Fibroblast of lung (primary cell): ENCODE data around the gene CES2. TPM values are rescaled to one million over a fixed set of nuclear protein-coding genes. Genes with fewer than 3 reads are reported as not detected.

ENCODE experiments used
- DNase-seq, 2 donors: peaks; one replicate each; pipeline versions ENCODE4 v3.0.0 to v3.0.0-alpha.2; 2010; ENCODE audit warnings: low read depth in 2 of 2
- H2AFZ ChIP-seq: 2 replicates; pipeline ENCODE4 v1.5.1; 2012; ENCODE audit warnings: low read length, control low read depth, inconsistent platforms
- H3K27ac ChIP-seq: 2 replicates; pipeline ENCODE4 v1.5.1; 2011; ENCODE audit warnings: low read length, control low read depth; ENCODE audit not compliant: insufficient read depth
- H3K27me3 ChIP-seq: 2 replicates; pipeline ENCODE4 v1.5.1; 2011; ENCODE audit warnings: mild to moderate bottlenecking, low read length; ENCODE audit not compliant: control insufficient read depth, insufficient read depth
- H3K36me3 ChIP-seq: 2 replicates; pipeline ENCODE4 v1.5.1; 2011; ENCODE audit warnings: low read length; ENCODE audit not compliant: control insufficient read depth, insufficient read depth
- H3K4me1 ChIP-seq: 2 replicates; pipeline ENCODE4 v1.5.1; 2011; ENCODE audit warnings: low read length; ENCODE audit not compliant: control insufficient read depth, insufficient read depth; ENCODE audit errors: extremely low read depth
- H3K4me2 ChIP-seq: 2 replicates; pipeline ENCODE4 v1.5.1; 2011; ENCODE audit warnings: low read length, control low read depth; ENCODE audit not compliant: insufficient read depth; ENCODE audit errors: extremely low read depth
- H3K4me3 ChIP-seq, 4 experiments: fragments of 200-600 bp in 1 of 4; sonication (generic) in 1 of 4; replicated peaks in 1 of 4; 2 replicates each; pipeline ENCODE4 v1.5.1; 2011 to 2016; ENCODE audit warnings: low read length in 4 of 4, low read depth in 3 of 4, mild to moderate bottlenecking in 3 of 4, control low read depth in 2 of 4, inconsistent platforms in 1 of 4, mixed read lengths in 1 of 4; ENCODE audit not compliant: insufficient read depth in 1 of 4; ENCODE audit errors: control extremely low read depth in 1 of 4
- H3K79me2 ChIP-seq: 2 replicates; pipeline ENCODE4 v1.5.1; 2012; ENCODE audit warnings: mild to moderate bottlenecking, low read length, inconsistent platforms; ENCODE audit not compliant: control insufficient read depth, insufficient read depth
- H3K9ac ChIP-seq: 2 replicates; pipeline ENCODE4 v1.5.1; 2011; ENCODE audit warnings: mild to moderate bottlenecking, low read length, control low read depth; ENCODE audit not compliant: insufficient read depth
- H3K9me3 ChIP-seq: 2 replicates; pipeline ENCODE4 v1.5.1; 2012; ENCODE audit warnings: low read depth, low read length; ENCODE audit not compliant: control insufficient read depth, insufficient read depth
- H4K20me1 ChIP-seq: 2 replicates; pipeline ENCODE4 v1.5.1; 2011; ENCODE audit warnings: low read length; ENCODE audit not compliant: control insufficient read depth, insufficient read depth; ENCODE audit errors: extremely low read depth
- EZH2 ChIP-seq: IDR thresholded peaks from 2 replicates; pipeline ENCODE4 v1.5.1; 2012; ENCODE audit warnings: low read length, control low read depth, mild to moderate bottlenecking; ENCODE audit errors: missing control alignments
- polyA minus RNA-seq: library from RNA; depleted of rRNA, polyadenylated mRNA; stranded (reverse); fragments of >200 nt; gene quantifications from 2 replicates; pipeline ENCODE4 v1.2.3, GENCODE V29; 2011; ENCODE audit warnings: low replicate concordance
- polyA plus RNA-seq, 2 donors: library from polyadenylated mRNA; depleted of rRNA in 1 of 2; stranded (reverse) in 1 of 2; unstranded in 1 of 2; fragments of >200 nt; gene quantifications; 2 replicates each; pipeline ENCODE4 v1.2.1, GENCODE V29; 2011 to 2012; ENCODE audit warnings: missing spikeins in 1 of 2
- total RNA-seq: library from RNA; depleted of rRNA; stranded (reverse); fragments of >200 nt; gene quantifications from 2 replicates; pipeline ENCODE4 v1.2.1, GENCODE V29; 2014
- TF ChIP-seq, protein P1 (sequence below), 2 donors: IDR thresholded peaks in 1 of 2; conservative IDR thresholded peaks in 1 of 2; 1 replicate in 1 of 2; 2 replicates in 1 of 2; pipeline ENCODE4 v1.5.1; 2011 to 2012; ENCODE audit warnings: low read length in 2 of 2, control low read depth in 1 of 2, inconsistent platforms in 1 of 2, low read depth in 1 of 2, mild to moderate bottlenecking in 1 of 2

CES2 gene, protein sequence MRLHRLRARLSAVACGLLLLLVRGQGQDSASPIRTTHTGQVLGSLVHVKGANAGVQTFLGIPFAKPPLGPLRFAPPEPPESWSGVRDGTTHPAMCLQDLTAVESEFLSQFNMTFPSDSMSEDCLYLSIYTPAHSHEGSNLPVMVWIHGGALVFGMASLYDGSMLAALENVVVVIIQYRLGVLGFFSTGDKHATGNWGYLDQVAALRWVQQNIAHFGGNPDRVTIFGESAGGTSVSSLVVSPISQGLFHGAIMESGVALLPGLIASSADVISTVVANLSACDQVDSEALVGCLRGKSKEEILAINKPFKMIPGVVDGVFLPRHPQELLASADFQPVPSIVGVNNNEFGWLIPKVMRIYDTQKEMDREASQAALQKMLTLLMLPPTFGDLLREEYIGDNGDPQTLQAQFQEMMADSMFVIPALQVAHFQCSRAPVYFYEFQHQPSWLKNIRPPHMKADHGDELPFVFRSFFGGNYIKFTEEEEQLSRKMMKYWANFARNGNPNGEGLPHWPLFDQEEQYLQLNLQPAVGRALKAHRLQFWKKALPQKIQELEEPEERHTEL
- total RNA-seq, result 38.0 and 47.6 TPM in 2 replicates
- polyA plus RNA-seq, result 22.9 and 26.9 TPM in 2 replicates
- polyA plus RNA-seq (2012), result 24.6 and 28.6 TPM in 2 replicates
- polyA minus RNA-seq, result 34.6 and 51.2 TPM in 2 replicates

DNA sequence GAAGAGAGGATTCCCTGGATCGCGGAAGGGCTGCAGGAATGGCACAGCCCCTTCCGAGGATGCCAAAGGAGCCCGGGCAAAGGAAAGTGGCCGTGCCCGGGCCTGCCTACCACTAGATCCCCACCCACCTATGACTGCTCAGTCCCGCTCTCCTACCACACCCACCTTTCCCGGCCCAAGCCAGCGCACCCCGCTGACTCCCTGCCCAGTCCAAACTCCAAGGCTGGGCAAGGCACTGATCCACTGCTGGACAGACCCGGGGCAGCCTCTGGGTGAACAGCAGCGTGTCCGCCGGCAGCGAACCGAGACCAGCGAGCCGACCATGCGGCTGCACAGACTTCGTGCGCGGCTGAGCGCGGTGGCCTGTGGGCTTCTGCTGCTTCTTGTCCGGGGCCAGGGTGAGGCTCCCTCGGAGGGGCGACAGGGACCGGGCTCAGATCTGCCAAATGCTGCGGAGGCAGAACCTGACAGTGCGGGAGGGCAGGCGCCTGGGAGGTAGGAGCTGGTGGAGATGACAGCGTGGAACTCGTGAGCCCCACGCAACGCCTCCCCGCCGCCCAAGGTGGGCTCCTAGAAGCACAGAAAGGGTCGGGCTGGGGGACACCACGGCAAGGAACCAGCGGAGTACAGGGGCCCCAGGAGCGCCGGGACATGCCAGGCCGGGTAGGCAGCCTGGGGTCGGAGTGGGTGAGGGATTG lies at the start of gene CES2:
CES2 (plus strand) TSS at position 203 of the 698 bp plus-strand sequence; CDS start at position 323, 120 bp downstream.
- DNase-seq, result peak; percentile 39 to 46
- peaks cover 4% of the 10 kb centered on the region for H3K36me3 ChIP-seq
- H3K4me1 ChIP-seq, result peaks cover 6% of the 10 kb centered on the region
- peak within 1 kb of the TSS; percentile 94 for H3K4me2 ChIP-seq
- no peaks in the 10 kb centered on the region for H3K27me3 ChIP-seq
- peak within 1 kb of the TSS; percentile 95 for H3K9ac ChIP-seq
- no peaks in the 10 kb centered on the region for H4K20me1 ChIP-seq
- peak within 1 kb of the TSS; percentile 87 to 95 (median 92) for H3K4me3 ChIP-seq
- no peaks in the 10 kb centered on the region for H3K9me3 ChIP-seq
- TF ChIP-seq EZH2, result no peak
- TF ChIP-seq, protein P1, sequence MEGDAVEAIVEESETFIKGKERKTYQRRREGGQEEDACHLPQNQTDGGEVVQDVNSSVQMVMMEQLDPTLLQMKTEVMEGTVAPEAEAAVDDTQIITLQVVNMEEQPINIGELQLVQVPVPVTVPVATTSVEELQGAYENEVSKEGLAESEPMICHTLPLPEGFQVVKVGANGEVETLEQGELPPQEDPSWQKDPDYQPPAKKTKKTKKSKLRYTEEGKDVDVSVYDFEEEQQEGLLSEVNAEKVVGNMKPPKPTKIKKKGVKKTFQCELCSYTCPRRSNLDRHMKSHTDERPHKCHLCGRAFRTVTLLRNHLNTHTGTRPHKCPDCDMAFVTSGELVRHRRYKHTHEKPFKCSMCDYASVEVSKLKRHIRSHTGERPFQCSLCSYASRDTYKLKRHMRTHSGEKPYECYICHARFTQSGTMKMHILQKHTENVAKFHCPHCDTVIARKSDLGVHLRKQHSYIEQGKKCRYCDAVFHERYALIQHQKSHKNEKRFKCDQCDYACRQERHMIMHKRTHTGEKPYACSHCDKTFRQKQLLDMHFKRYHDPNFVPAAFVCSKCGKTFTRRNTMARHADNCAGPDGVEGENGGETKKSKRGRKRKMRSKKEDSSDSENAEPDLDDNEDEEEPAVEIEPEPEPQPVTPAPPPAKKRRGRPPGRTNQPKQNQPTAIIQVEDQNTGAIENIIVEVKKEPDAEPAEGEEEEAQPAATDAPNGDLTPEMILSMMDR (conservative IDR thresholded peaks at IDR 0.05 in 1 of 2, IDR thresholded peaks at IDR 0.05 in 1 of 2; ENCODE audit: low read depth in 1 of 2, low read length in 2 of 2), result no peak
- H2AFZ ChIP-seq, result peak within 1 kb of the TSS; percentile 91
- peak within 1 kb of the TSS; percentile 97 for H3K27ac ChIP-seq
- H3K79me2 ChIP-seq, result peaks cover 33% of the 10 kb centered on the region

DNA sequence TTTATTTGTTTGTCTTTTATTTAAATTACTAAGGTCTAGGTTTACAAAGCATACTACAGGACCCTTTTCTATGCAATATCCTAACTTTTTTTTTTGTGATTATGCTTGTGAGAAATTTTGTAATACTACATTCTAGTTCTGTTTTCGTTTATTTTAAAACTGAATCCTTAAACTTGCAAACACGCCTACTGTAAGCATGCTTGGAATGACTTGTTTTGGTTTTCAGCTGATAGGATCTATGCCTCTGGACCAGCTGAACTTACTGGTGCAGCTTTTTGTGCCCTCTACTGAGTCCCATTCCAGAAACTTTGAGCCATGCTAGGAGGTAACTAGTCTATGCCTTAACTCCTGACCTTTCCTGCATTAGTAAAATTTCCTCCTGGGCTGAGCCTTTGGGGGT lies 49.0 kb upstream of the CES2 start:
- Histone ChIP-seq H3K9me3 (no peaks in the 10 kb centered on the region), H3K4me1 (no peaks in the 10 kb centered on the region), H3K9ac (no peak overlapping the region), H3K4me3 (no peak overlapping the region), H3K36me3 (peaks cover 12% of the 10 kb centered on the region), H3K4me2 (no peak overlapping the region), H4K20me1 (no peaks in the 10 kb centered on the region), H3K27ac (no peak overlapping the region), H2AFZ (no peak overlapping the region), H3K27me3 (no peaks in the 10 kb centered on the region), H3K79me2 (no peaks in the 10 kb centered on the region)
- TF ChIP-seq, protein P1 (conservative IDR thresholded peaks at IDR 0.05 in 1 of 2, IDR thresholded peaks at IDR 0.05 in 1 of 2; ENCODE audit: low read depth in 1 of 2, low read length in 2 of 2), result no peak
- DNase-seq, result peak in 1 of 2 donors; percentile 46

DNA sequence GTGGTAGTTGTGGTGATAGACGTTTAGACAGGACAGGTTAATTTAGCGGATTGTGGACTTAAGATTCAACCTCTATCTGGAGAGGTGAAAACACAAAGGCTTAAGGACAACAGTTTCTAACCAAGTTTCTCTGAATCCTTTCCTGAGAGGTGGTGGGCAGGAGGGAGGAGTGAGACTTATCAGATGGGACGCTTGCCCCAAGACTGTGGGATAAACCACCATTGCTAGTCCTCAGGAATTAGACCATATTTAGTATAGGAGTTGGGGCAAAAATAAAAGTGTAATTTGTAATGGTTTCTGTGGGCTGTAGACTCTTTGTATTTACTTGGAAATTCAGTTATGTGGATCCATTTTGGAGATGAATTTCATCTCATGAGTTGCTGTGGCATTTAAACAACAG lies 48.4 kb upstream of the CES2 start:
- Histone ChIP-seq H3K79me2 (no peaks in the 10 kb centered on the region), H3K4me1 (no peaks in the 10 kb centered on the region), H3K27ac (no peak overlapping the region), H3K9me3 (no peaks in the 10 kb centered on the region), H3K36me3 (peaks cover 12% of the 10 kb centered on the region), H3K4me2 (no peak overlapping the region), H4K20me1 (no peaks in the 10 kb centered on the region), H3K27me3 (no peaks in the 10 kb centered on the region), H2AFZ (no peak overlapping the region), H3K9ac (no peak overlapping the region), H3K4me3 (no peak overlapping the region)
- TF ChIP-seq, protein P1 (conservative IDR thresholded peaks at IDR 0.05 in 1 of 2, IDR thresholded peaks at IDR 0.05 in 1 of 2; ENCODE audit: low read depth in 1 of 2, low read length in 2 of 2), result no peak
- no peak for TF ChIP-seq EZH2
- DNase-seq, result peak in 1 of 2 donors; percentile 84
